C4-2B (cell line): ENCODE results near the gene WIPF3.

Experiments used
- ZFX ChIP-seq: fragments of 450-650 bp; IDR thresholded peaks from 2 replicates; pipeline ENCODE4 v1.6.1; 2017
- TF ChIP-seq, protein P1 (sequence below): fragments of 450-650 bp; conservative IDR thresholded peaks from 2 replicates; pipeline ENCODE4 v1.5.1; 2017; ENCODE audit warnings: mild to moderate bottlenecking

DNA sequence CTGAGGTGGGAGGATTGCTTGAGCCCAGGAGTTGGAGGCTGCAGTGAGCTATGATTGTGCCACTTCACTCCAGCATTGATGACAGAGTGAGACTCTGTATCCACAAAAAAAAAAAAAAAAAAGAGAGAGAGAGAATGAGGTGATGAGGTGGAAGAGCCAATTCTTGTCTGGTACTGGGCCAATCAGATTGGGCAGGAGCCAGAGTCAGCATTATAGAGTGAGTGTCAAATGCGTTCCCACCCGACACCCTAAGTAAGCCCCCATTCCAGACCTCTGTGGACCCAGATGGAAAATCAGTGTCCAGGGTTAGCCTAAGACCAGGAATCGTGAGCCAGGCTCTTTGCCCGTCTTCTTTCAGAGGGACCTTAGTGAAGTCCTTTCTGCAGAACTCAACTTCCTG, 83.9 kb downstream of the WIPF3 start:
- TF ChIP-seq, protein P1, sequence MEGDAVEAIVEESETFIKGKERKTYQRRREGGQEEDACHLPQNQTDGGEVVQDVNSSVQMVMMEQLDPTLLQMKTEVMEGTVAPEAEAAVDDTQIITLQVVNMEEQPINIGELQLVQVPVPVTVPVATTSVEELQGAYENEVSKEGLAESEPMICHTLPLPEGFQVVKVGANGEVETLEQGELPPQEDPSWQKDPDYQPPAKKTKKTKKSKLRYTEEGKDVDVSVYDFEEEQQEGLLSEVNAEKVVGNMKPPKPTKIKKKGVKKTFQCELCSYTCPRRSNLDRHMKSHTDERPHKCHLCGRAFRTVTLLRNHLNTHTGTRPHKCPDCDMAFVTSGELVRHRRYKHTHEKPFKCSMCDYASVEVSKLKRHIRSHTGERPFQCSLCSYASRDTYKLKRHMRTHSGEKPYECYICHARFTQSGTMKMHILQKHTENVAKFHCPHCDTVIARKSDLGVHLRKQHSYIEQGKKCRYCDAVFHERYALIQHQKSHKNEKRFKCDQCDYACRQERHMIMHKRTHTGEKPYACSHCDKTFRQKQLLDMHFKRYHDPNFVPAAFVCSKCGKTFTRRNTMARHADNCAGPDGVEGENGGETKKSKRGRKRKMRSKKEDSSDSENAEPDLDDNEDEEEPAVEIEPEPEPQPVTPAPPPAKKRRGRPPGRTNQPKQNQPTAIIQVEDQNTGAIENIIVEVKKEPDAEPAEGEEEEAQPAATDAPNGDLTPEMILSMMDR, result no peak
- TF ChIP-seq ZFX, result no peak
